ENCODE measurements around the gene FIBCD1.

DNA sequence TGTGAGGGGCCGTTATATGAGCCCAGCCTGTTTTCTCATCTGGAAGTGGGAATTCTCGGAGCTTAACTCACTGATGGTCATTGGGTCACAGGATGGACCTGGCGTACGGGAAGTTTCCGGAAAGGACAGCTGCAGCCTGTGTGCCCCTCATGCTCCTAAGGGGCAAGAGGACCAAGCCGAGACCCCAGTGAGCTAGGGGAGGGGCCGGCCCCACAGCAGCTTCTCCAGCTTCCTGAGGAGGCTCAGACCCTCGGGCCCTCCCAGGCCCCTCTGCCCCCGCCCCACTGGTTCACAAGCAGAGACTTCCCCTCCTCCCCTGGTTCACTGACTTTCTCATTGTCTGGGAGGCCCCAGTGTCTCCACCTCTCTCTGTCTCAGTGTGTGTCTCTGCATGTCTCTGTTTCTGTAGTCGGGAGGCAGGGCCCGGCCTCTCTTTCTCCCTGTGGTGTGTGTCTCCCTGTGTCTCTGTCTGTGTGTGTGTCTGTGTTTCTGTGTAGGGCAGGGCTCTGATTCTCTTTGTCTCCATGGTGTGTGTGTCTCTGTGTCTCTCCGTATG, 32.3 kb upstream of the FIBCD1 start:
- TF ChIP-seq, protein P1, sequence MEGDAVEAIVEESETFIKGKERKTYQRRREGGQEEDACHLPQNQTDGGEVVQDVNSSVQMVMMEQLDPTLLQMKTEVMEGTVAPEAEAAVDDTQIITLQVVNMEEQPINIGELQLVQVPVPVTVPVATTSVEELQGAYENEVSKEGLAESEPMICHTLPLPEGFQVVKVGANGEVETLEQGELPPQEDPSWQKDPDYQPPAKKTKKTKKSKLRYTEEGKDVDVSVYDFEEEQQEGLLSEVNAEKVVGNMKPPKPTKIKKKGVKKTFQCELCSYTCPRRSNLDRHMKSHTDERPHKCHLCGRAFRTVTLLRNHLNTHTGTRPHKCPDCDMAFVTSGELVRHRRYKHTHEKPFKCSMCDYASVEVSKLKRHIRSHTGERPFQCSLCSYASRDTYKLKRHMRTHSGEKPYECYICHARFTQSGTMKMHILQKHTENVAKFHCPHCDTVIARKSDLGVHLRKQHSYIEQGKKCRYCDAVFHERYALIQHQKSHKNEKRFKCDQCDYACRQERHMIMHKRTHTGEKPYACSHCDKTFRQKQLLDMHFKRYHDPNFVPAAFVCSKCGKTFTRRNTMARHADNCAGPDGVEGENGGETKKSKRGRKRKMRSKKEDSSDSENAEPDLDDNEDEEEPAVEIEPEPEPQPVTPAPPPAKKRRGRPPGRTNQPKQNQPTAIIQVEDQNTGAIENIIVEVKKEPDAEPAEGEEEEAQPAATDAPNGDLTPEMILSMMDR (IDR thresholded peaks at IDR 0.05), result no peak
- no peak for TF ChIP-seq POLR2A (IDR thresholded peaks at IDR 0.05)
